Testis (tissue), 2 donors: Measurements from ENCODE around the gene CXorf66.

Experiments used
- CTCF ChIP-seq, 3 experiments: fragments of 450-650 bp in 2 of 3; fragments of 200-600 bp in 1 of 3; sonication (generic) in 1 of 3; IDR thresholded peaks; one replicate each; pipeline ENCODE4 v1.5.1; 2016 to 2019; ENCODE audit warnings: antibody characterized with exemption in 3 of 3, mild to moderate bottlenecking in 2 of 3, moderate library complexity in 1 of 3
- POLR2A ChIP-seq: fragments of 450-650 bp; IDR thresholded peaks from one replicate; pipeline ENCODE4 v1.6.1; 2017; ENCODE audit warnings: antibody characterized with exemption, mild to moderate bottlenecking, moderate library complexity

DNA sequence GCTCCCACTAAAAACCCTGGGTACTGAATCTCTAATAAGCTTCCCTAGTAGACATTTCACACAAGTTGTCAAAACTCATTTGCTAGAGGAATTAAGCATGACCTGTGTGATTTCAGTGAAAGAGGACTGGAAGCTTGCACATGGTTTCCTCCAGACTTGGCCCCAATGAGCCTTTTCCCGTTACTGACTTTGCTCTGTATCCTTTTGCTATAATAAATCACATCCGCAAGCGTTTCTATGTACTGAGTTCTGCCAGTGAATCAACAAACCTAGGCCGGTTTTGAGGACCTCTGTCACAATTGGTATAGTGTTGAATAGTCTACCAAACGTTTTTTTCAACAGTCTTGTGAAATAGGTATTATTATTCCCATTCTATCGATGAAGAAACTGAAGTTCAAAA lies 40.6 kb downstream of the CXorf66 start:
- TF ChIP-seq CTCF (IDR thresholded peaks at IDR 0.05) (no peak), POLR2A (no peak)
